CD14-positive monocyte (primary cell): ENCODE results near the gene R3HDM2. TPM values are rescaled to one million over a fixed set of nuclear protein-coding genes. Genes with fewer than 3 reads are reported as not detected.
A peak's percentile ranks its signal among the peaks of the same experiment; 100 is the strongest.

Source experiments
- DNase-seq, 3 donors: peaks; one replicate each; pipeline ENCODE4 v3.0.0-alpha.2; 2011 to 2022
- H2AFZ ChIP-seq: 2 replicates; pipeline ENCODE4 v1.6.0; 2012; ENCODE audit warnings: mild to moderate bottlenecking, low read depth, low read length, inconsistent platforms; ENCODE audit not compliant: insufficient read depth, poor library complexity, severe bottlenecking
- H3K27ac ChIP-seq, 2 donors: 1 replicate in 1 of 2; 2 replicates in 1 of 2; pipeline ENCODE4 v1.5.1; 2012 to 2013; ENCODE audit warnings: low read length in 2 of 2, control low read depth in 1 of 2, inconsistent platforms in 1 of 2, low read depth in 1 of 2, mild to moderate bottlenecking in 1 of 2
- H3K27me3 ChIP-seq, 2 donors: one replicate each; pipeline versions ENCODE4 v1.6.0 to v1.6.1; 2011 to 2013; ENCODE audit warnings: low read length in 2 of 2; ENCODE audit not compliant: control insufficient read depth in 2 of 2, insufficient read depth in 2 of 2
- H3K36me3 ChIP-seq, 2 donors: replicated peaks in 1 of 2; 1 replicate in 1 of 2; 2 replicates in 1 of 2; pipeline versions ENCODE4 v1.5.1 to v1.6.1; 2012 to 2013; ENCODE audit warnings: low read length in 2 of 2, control low read depth in 1 of 2, inconsistent platforms in 1 of 2, mild to moderate bottlenecking in 1 of 2; ENCODE audit not compliant: insufficient read depth in 2 of 2, control insufficient read depth in 1 of 2
- H3K4me1 ChIP-seq, 2 donors: 1 replicate in 1 of 2; 2 replicates in 1 of 2; pipeline versions ENCODE4 v1.5.1 to v1.6.1; 2012 to 2013; ENCODE audit warnings: low read length in 2 of 2, control low read depth in 1 of 2, inconsistent platforms in 1 of 2, mild to moderate bottlenecking in 1 of 2, moderate library complexity in 1 of 2; ENCODE audit not compliant: insufficient read depth in 2 of 2, control insufficient read depth in 1 of 2
- H3K4me2 ChIP-seq: replicated peaks from 2 replicates; pipeline ENCODE3; 2012; ENCODE audit warnings: low read length, moderate library complexity, mild to moderate bottlenecking; ENCODE audit not compliant: poor library complexity, severe bottlenecking; ENCODE audit errors: extremely low read depth
- H3K4me3 ChIP-seq, 3 experiments: fragments of 200-600 bp in 1 of 3; sonication (generic) in 1 of 3; replicated peaks in 1 of 3; 1 replicate in 2 of 3; 2 replicates in 1 of 3; pipeline ENCODE4 v1.5.1; 2011 to 2013; ENCODE audit warnings: low read length in 3 of 3, mild to moderate bottlenecking in 3 of 3, control low read depth in 2 of 3, low read depth in 2 of 3, inconsistent platforms in 1 of 3, moderate library complexity in 1 of 3
- H3K79me2 ChIP-seq: 2 replicates; pipeline ENCODE4 v1.6.0; 2012; ENCODE audit warnings: mild to moderate bottlenecking, control low read depth, inconsistent platforms, low read length, moderate library complexity; ENCODE audit not compliant: insufficient read depth
- H3K9ac ChIP-seq: 2 replicates; pipeline ENCODE4 v1.6.0; 2017; ENCODE audit warnings: low read length, mild to moderate bottlenecking; ENCODE audit not compliant: insufficient read depth, poor library complexity, severe bottlenecking
- H3K9me3 ChIP-seq, 2 donors: replicated peaks in 1 of 2; 1 replicate in 1 of 2; 2 replicates in 1 of 2; pipeline versions ENCODE4 v1.5.1 to v1.6.1; 2012 to 2013; ENCODE audit warnings: low read length in 2 of 2, control low read depth in 1 of 2; ENCODE audit not compliant: control insufficient read depth in 1 of 2, insufficient read depth in 1 of 2
- H4K20me1 ChIP-seq: 2 replicates; pipeline ENCODE4 v1.6.0; 2012; ENCODE audit warnings: mild to moderate bottlenecking, low read length, control low read depth, moderate library complexity; ENCODE audit not compliant: insufficient read depth
- H3K27ac Mint-ChIP-seq, 7 donors: one replicate each; pipeline ENCODE4 v1.8.0; 2020; ENCODE audit warnings: mild to moderate bottlenecking in 7 of 7, mixed read lengths in 7 of 7, moderate library complexity in 6 of 7, inconsistent platforms in 2 of 7
- H3K27me3 Mint-ChIP-seq, 3 donors: one replicate each; pipeline ENCODE4 v1.8.0; 2021 to 2022; ENCODE audit warnings: low read depth in 3 of 3, mild to moderate bottlenecking in 3 of 3, mixed read lengths in 3 of 3, moderate library complexity in 3 of 3, inconsistent platforms in 1 of 3
- H3K36me3 Mint-ChIP-seq, 2 donors: one replicate each; pipeline ENCODE4 v1.8.0; 2020; ENCODE audit warnings: mixed read lengths in 2 of 2, inconsistent platforms in 1 of 2, mild to moderate bottlenecking in 1 of 2
- H3K4me1 Mint-ChIP-seq: one replicate; pipeline ENCODE4 v1.8.0; 2020; ENCODE audit warnings: mild to moderate bottlenecking, mixed read lengths
- H3K4me3 Mint-ChIP-seq, 2 donors: one replicate each; pipeline ENCODE4 v1.8.0; 2020; ENCODE audit warnings: mild to moderate bottlenecking in 2 of 2, mixed read lengths in 2 of 2, moderate library complexity in 1 of 2
- H3K9me3 Mint-ChIP-seq, 7 donors: one replicate each; pipeline ENCODE4 v1.8.0; 2020 to 2022; ENCODE audit warnings: mixed read lengths in 7 of 7, mild to moderate bottlenecking in 6 of 7, moderate library complexity in 6 of 7, inconsistent platforms in 2 of 7
- CTCF ChIP-seq: fragments of 200-600 bp; IDR thresholded peaks from one replicate; pipeline ENCODE4 v1.8.0; 2022; ENCODE audit warnings: antibody characterized with exemption, mild to moderate bottlenecking
- WGBS: methylation state at CpG from one replicate; pipeline ENCODE4 v1.1.5; 2013; ENCODE audit warnings: missing lambda C conversion rate; ENCODE audit not compliant: insufficient coverage; 5-methylcytosine and 5-hydroxymethylcytosine counted together
- intact Hi-C, 2 donors: fragments of 100-400 bp; cut with micrococcal nuclease; formaldehyde crosslinking; loops; one replicate each; pipeline versions ENCODE4 v1.15.0 to v1.15.1; 2023
- polyA plus RNA-seq, 3 donors: library from polyadenylated mRNA; depleted of rRNA in 1 of 3; unstranded in 2 of 3; stranded (reverse) in 1 of 3; fragments of 300-500 nt in 2 of 3; fragments of >200 nt in 1 of 3; fragmentation: Illumina TruSeq in 2 of 3; gene quantifications; 1 replicate in 2 of 3; 2 replicates in 1 of 3; pipeline ENCODE4 v1.2.3, GENCODE V29; 2012 to 2021

Gene R3HDM2
- polyA plus RNA-seq, 3 donors, result 4.2 to 69.4 (median 7.3) TPM

DNA sequence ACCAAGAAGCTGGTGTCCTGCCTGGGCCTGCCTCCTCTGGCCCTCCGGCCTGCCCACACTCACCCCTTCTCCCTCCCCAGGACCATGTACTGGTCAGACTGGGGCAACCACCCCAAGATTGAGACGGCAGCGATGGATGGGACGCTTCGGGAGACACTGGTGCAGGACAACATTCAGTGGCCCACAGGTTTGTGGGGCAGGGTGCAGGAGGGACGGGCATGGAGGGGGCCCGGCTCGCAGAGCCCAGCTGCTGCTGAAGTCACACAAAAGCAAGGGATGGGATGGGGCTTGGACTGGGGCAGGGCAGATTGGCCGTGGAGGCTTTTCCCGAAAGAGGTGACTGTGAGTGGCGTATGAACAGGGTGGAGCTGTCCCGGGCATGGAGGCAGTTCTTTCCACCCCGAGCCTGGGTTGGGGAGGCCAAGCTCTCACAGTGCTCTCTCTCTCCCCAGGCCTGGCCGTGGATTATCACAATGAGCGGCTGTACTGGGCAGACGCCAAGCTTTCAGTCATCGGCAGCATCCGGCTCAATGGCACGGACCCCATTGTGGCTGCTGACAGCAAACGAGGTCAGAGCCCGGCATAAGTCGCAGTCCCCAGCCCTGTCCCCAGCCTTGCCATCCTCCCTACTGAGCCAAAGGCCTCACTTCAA, 222.1 kb downstream of the R3HDM2 start:
- H3K79me2 ChIP-seq, result no peaks in the 10 kb centered on the region
- peaks cover 9% of the 10 kb centered on the region for H3K4me1 Mint-ChIP-seq
- H3K36me3 Mint-ChIP-seq, result peaks cover 90 to 94% of the 10 kb centered on the region in 2 donors
- peaks cover 87 to 92% of the 10 kb centered on the region in 2 donors for H3K36me3 ChIP-seq
- peak overlapping the region in 2 of 7 donors; percentile 63 to 64 for H3K27ac Mint-ChIP-seq
- no peak overlapping the region for H3K4me3 Mint-ChIP-seq
- peaks cover 0 to 7% (median 0%) of the 10 kb centered on the region in 7 donors for H3K9me3 Mint-ChIP-seq
- no peak overlapping the region for H3K9ac ChIP-seq
- TF ChIP-seq CTCF, result no peak
- DNase-seq, result no peak
- no peak overlapping the region for H3K27ac ChIP-seq
- peaks cover 7 to 11% of the 10 kb centered on the region in 2 donors for H3K4me1 ChIP-seq
- H3K27me3 ChIP-seq, result peaks cover under 1 to 5% of the 10 kb centered on the region in 2 donors
- intact Hi-C loops, result no loop called here
- no peak overlapping the region for H2AFZ ChIP-seq
- H3K4me2 ChIP-seq, result no peak overlapping the region
- no peaks in the 10 kb centered on the region for H3K9me3 ChIP-seq
- peaks cover 97% of the 10 kb centered on the region for H4K20me1 ChIP-seq
- peaks cover 4 to 9% (median 8%) of the 10 kb centered on the region in 3 donors for H3K27me3 Mint-ChIP-seq
- H3K4me3 ChIP-seq, result no peak overlapping the region
- WGBS, result 96% methylated on average over 21 of the region's 22 CpGs

GRCh38 chr12:57207731-57208630, 222.9 kb downstream of the R3HDM2 start:
- Histone ChIP-seq H3K27ac (no peak overlapping the region), H3K36me3 (peaks cover 95 to 97% of the 10 kb centered on the region in 2 donors), H3K9me3 (no peaks in the 10 kb centered on the region), H3K27me3 (no peaks in the 10 kb centered on the region), H4K20me1 (peaks cover 98% of the 10 kb centered on the region), H3K4me1 (peaks cover 2 to 4% of the 10 kb centered on the region in 2 donors), H3K79me2 (no peaks in the 10 kb centered on the region), H3K9ac (no peak overlapping the region), H2AFZ (no peak overlapping the region), H3K4me3 (no peak overlapping the region), H3K4me2 (no peak overlapping the region)
- no peak for TF ChIP-seq CTCF
- Mint-ChIP-seq H3K4me1 (peaks cover 3% of the 10 kb centered on the region), H3K9me3 (peaks cover 0 to 4% (median 0%) of the 10 kb centered on the region in 7 donors), H3K27ac (no peak overlapping the region), H3K36me3 (peaks cover 93 to 97% of the 10 kb centered on the region in 2 donors), H3K27me3 (peaks cover 0 to 3% (median 3%) of the 10 kb centered on the region in 3 donors), H3K4me3 (no peak overlapping the region)
- 95% methylated on average over 26 of the region's 29 CpGs for WGBS
- intact Hi-C loops, result no loop called here
- no peak for DNase-seq
